Activated CD4-positive, alpha-beta T cell treated with anti-CD3 and anti-CD28 coated beads for 24 hours (primary cell): ENCODE data around the gene FUOM.

Experiments used
- DNase-seq, 2 donors: peaks; one replicate each; pipeline ENCODE4 v3.0.0-alpha.2; 2020; ENCODE audit warnings: low read depth in 2 of 2

The FUOM gene

GRCh38 chr10:133350950-133351329 lies 6.9 kb downstream of the FUOM start:
- no peak for DNase-seq

- no peak for DNase-seq
These were observed 7.4 kb downstream of the FUOM start for GRCh38 chr10:133350283-133350949.

- no peak for DNase-seq
These were observed 8.2 kb downstream of the FUOM start for GRCh38 chr10:133349577-133350011.

GRCh38 chr10:133349160-133349568 lies 8.7 kb downstream of the FUOM start:
- DNase-seq = no peak

GRCh38 chr10:133347710-133348517 lies 9.9 kb downstream of the FUOM start:
- no peak for DNase-seq

- DNase-seq = no peak
These were observed 11.4 kb downstream of the FUOM start for GRCh38 chr10:133346413-133346812.

GRCh38 chr10:133344236-133344635 lies 13.6 kb downstream of the FUOM start:
- DNase-seq = no peak

- DNase-seq = no peak
These were observed 14.3 kb downstream of the FUOM start for GRCh38 chr10:133343558-133343957.

GRCh38 chr10:133342942-133343341 lies 14.9 kb downstream of the FUOM start:
- no peak for DNase-seq

GRCh38 chr10:133341983-133342382 lies 15.8 kb downstream of the FUOM start:
- no peak for DNase-seq

GRCh38 chr10:133339708-133340380 lies 18.0 kb downstream of the FUOM start:
- no peak for DNase-seq

- DNase-seq = no peak
These were observed 19.4 kb downstream of the FUOM start for GRCh38 chr10:133338080-133339071.

GRCh38 chr10:133337370-133337725 lies 20.5 kb downstream of the FUOM start:
- no peak for DNase-seq

- DNase-seq = peak; percentile 40 to 44
These were observed 21.0 kb downstream of the FUOM start, which contains the start of gene CALY for GRCh38 chr10:133336577-133337369. Gene CALY, minus strand, starts transcription at chr10:133336896. Its CDS starts 7,907 bp downstream, at chr10:133328989.

- DNase-seq = no peak
These were observed 21.7 kb downstream of the FUOM start for GRCh38 chr10:133336118-133336576.

- peak; percentile 47 to 67 for DNase-seq
These were observed 22.3 kb downstream of the FUOM start for GRCh38 chr10:133335246-133336117.

- no peak for DNase-seq
These were observed 23.1 kb downstream of the FUOM start for GRCh38 chr10:133334503-133335245.

GRCh38 chr10:133332936-133333699 lies 24.7 kb downstream of the FUOM start:
- no peak for DNase-seq
